GM18520 (cell line): Measurements from ENCODE around the gene ECM1.
A peak's percentile ranks its signal among the peaks of the same experiment; 100 is the strongest.

Source experiments
- ATAC-seq: cut with Tn5 transposase; IDR thresholded peaks from one replicate; pipeline ENCODE4 v1.9.1; 2021; ENCODE audit not compliant: unreplicated experiment

Gene ECM1

GRCh38 chr1:150507912-150508864 is at the start of gene ECM1:
Gene ECM1 (plus strand): TSS chr1:150508109. CDS start chr1:150508210, 101 bp downstream.
- no peak for ATAC-seq

GRCh38 chr1:150464422-150464826 is 43.5 kb upstream of the ECM1 start:
- ATAC-seq = no peak

GRCh38 chr1:150466964-150467363 is 40.9 kb upstream of the ECM1 start:
- ATAC-seq = no peak

- no peak for ATAC-seq
Observed at GRCh38 chr1:150469291-150469690, 38.6 kb upstream of the ECM1 start.

GRCh38 chr1:150472601-150473200 is 35.2 kb upstream of the ECM1 start:
- ATAC-seq = no peak

- ATAC-seq = no peak
Observed at GRCh38 chr1:150473659-150474058, 34.2 kb upstream of the ECM1 start.

- ATAC-seq = no peak
Observed at GRCh38 chr1:150474869-150475268, 33.0 kb upstream of the ECM1 start.

- no peak for ATAC-seq
Observed at GRCh38 chr1:150476754-150477153, 31.2 kb upstream of the ECM1 start.

GRCh38 chr1:150477320-150477719 is 30.6 kb upstream of the ECM1 start:
- ATAC-seq = no peak

- ATAC-seq = no peak
Observed at GRCh38 chr1:150477733-150478132, 30.2 kb upstream of the ECM1 start.

- no peak for ATAC-seq
Observed at GRCh38 chr1:150479370-150479769, 28.5 kb upstream of the ECM1 start.

GRCh38 chr1:150479927-150480352 is 28.0 kb upstream of the ECM1 start:
- no peak for ATAC-seq

- ATAC-seq = no peak
Observed at GRCh38 chr1:150484431-150484830, 23.5 kb upstream of the ECM1 start.

GRCh38 chr1:150484861-150485260 is 23.0 kb upstream of the ECM1 start:
- ATAC-seq = no peak

- peak; percentile 100 for ATAC-seq
Observed at GRCh38 chr1:150486966-150487762, 20.7 kb upstream of the ECM1 start, which contains the start of gene TARS2. Gene TARS2 (plus strand): TSS chr1:150487419. CDS start chr1:150487451, 32 bp downstream.

GRCh38 chr1:150487763-150488115 is 20.2 kb upstream of the ECM1 start:
- no peak for ATAC-seq

GRCh38 chr1:150493175-150493574 is 14.7 kb upstream of the ECM1 start:
- ATAC-seq = no peak

- no peak for ATAC-seq
Observed at GRCh38 chr1:150498342-150498741, 9.6 kb upstream of the ECM1 start.

- no peak for ATAC-seq
Observed at GRCh38 chr1:150505431-150505830, 2.5 kb upstream of the ECM1 start.

- ATAC-seq = no peak
Observed at GRCh38 chr1:150508982-150509381, 1.1 kb downstream of the ECM1 start.

- no peak for ATAC-seq
Observed at GRCh38 chr1:150511551-150511950, 3.6 kb downstream of the ECM1 start.
